GM23338 (cell line): ENCODE data around the gene ING3. TPM values are rescaled to one million over a fixed set of nuclear protein-coding genes. Genes with fewer than 3 reads are reported as not detected.

Source experiments
- EZH2 ChIP-seq: fragments of 200-600 bp; sonication (generic); IDR thresholded peaks from one replicate; pipeline ENCODE4 v1.8.0; 2017; ENCODE audit warnings: antibody characterized with exemption, mild to moderate bottlenecking, low read depth; ENCODE audit not compliant: unreplicated experiment
- EZH2phosphoT487 ChIP-seq: fragments of 200-600 bp; sonication (generic); IDR thresholded peaks from one replicate; pipeline ENCODE4 v1.8.1; 2018; ENCODE audit warnings: antibody characterized with exemption; ENCODE audit not compliant: unreplicated experiment
- JUNB ChIP-seq: IDR thresholded peaks from one replicate; pipeline ENCODE4 v1.6.1; 2016; ENCODE audit warnings: antibody characterized with exemption; ENCODE audit not compliant: unreplicated experiment
- STAT1 ChIP-seq: IDR thresholded peaks from one replicate; pipeline ENCODE4 v1.6.1; 2016; ENCODE audit warnings: antibody characterized with exemption; ENCODE audit not compliant: unreplicated experiment
- ZNF114 ChIP-seq: fragments of 250-450 bp; sonication (Bioruptor Pico); IDR thresholded peaks from 2 replicates; pipeline ENCODE4 v1.5.0; 2020; ENCODE audit warnings: mild to moderate bottlenecking, moderate library complexity
- polyA plus RNA-seq: library from polyadenylated mRNA; unstranded; fragments of >200 nt; fragmentation: Nextera tagmentation; extraction: Ambion mirVana; gene quantifications from 2 replicates; pipeline ENCODE4 v1.2.1, GENCODE V29; 2016
- total RNA-seq: library from RNA; depleted of rRNA; stranded (reverse); fragments of >200 nt; shearing (Covaris generic); gene quantifications from 2 replicates; pipeline ENCODE4 v1.2.3, GENCODE V29; 2014
- TF ChIP-seq, protein P1 (sequence below): fragments of 250-450 bp; sonication (Bioruptor Pico); IDR thresholded peaks from 2 replicates; pipeline ENCODE4 v1.5.0; 2020; ENCODE audit warnings: mild to moderate bottlenecking, moderate library complexity
- TF ChIP-seq, protein P2 (sequence below): IDR thresholded peaks from one replicate; pipeline ENCODE4 v1.6.1; 2018; ENCODE audit warnings: antibody characterized with exemption; ENCODE audit not compliant: unreplicated experiment

Gene ING3
- total and polyA plus RNA-seq, 2 experiments from 2014 or later: 17.8 to 26.2 TPM

DNA sequence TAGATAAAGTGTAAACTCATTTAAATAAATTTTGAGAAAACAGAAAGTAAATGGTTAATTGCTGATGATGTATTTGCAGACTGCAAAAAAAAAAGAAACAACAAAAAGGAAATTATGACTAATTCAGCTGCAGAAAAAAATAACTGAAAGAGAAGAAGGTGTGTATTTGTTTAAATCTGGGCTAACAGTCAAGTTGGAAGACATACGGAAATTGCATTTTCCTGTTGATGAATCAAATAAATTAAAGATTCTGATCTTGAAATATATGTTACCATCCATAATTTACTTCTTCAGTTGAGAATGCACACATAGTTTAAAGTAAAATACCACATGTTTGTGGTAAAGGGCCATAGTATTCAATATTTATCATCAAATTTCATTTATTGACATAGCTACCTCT lies 19.3 kb upstream of the ING3 start (continued):
- TF ChIP-seq, protein P1, sequence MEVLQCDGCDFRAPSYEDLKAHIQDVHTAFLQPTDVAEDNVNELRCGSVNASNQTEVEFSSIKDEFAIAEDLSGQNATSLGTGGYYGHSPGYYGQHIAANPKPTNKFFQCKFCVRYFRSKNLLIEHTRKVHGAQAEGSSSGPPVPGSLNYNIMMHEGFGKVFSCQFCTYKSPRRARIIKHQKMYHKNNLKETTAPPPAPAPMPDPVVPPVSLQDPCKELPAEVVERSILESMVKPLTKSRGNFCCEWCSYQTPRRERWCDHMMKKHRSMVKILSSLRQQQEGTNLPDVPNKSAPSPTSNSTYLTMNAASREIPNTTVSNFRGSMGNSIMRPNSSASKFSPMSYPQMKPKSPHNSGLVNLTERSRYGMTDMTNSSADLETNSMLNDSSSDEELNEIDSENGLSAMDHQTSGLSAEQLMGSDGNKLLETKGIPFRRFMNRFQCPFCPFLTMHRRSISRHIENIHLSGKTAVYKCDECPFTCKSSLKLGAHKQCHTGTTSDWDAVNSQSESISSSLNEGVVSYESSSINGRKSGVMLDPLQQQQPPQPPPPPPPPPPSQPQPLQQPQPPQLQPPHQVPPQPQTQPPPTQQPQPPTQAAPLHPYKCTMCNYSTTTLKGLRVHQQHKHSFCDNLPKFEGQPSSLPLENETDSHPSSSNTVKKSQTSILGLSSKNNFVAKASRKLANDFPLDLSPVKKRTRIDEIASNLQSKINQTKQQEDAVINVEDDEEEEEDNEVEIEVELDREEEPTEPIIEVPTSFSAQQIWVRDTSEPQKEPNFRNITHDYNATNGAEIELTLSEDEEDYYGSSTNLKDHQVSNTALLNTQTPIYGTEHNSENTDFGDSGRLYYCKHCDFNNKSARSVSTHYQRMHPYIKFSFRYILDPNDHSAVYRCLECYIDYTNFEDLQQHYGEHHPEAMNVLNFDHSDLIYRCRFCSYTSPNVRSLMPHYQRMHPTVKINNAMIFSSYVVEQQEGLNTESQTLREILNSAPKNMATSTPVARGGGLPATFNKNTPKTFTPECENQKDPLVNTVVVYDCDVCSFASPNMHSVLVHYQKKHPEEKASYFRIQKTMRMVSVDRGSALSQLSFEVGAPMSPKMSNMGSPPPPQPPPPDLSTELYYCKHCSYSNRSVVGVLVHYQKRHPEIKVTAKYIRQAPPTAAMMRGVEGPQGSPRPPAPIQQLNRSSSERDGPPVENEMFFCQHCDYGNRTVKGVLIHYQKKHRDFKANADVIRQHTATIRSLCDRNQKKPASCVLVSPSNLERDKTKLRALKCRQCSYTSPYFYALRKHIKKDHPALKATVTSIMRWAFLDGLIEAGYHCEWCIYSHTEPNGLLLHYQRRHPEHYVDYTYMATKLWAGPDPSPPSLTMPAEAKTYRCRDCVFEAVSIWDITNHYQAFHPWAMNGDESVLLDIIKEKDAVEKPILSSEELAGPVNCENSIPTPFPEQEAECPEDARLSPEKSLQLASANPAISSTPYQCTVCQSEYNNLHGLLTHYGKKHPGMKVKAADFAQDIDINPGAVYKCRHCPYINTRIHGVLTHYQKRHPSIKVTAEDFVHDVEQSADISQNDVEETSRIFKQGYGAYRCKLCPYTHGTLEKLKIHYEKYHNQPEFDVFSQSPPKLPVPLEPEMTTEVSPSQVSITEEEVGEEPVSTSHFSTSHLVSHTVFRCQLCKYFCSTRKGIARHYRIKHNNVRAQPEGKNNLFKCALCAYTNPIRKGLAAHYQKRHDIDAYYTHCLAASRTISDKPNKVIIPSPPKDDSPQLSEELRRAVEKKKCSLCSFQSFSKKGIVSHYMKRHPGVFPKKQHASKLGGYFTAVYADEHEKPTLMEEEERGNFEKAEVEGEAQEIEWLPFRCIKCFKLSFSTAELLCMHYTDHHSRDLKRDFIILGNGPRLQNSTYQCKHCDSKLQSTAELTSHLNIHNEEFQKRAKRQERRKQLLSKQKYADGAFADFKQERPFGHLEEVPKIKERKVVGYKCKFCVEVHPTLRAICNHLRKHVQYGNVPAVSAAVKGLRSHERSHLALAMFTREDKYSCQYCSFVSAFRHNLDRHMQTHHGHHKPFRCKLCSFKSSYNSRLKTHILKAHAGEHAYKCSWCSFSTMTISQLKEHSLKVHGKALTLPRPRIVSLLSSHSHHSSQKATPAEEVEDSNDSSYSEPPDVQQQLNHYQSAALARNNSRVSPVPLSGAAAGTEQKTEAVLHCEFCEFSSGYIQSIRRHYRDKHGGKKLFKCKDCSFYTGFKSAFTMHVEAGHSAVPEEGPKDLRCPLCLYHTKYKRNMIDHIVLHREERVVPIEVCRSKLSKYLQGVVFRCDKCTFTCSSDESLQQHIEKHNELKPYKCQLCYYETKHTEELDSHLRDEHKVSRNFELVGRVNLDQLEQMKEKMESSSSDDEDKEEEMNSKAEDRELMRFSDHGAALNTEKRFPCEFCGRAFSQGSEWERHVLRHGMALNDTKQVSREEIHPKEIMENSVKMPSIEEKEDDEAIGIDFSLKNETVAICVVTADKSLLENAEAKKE (CRISPR knock-in tag): no peak
- TF ChIP-seq ZNF114 (CRISPR knock-in tag) (no peak), EZH2phosphoT487 (no peak), STAT1 (no peak), JUNB (no peak), EZH2 (no peak)
- TF ChIP-seq, protein P2, sequence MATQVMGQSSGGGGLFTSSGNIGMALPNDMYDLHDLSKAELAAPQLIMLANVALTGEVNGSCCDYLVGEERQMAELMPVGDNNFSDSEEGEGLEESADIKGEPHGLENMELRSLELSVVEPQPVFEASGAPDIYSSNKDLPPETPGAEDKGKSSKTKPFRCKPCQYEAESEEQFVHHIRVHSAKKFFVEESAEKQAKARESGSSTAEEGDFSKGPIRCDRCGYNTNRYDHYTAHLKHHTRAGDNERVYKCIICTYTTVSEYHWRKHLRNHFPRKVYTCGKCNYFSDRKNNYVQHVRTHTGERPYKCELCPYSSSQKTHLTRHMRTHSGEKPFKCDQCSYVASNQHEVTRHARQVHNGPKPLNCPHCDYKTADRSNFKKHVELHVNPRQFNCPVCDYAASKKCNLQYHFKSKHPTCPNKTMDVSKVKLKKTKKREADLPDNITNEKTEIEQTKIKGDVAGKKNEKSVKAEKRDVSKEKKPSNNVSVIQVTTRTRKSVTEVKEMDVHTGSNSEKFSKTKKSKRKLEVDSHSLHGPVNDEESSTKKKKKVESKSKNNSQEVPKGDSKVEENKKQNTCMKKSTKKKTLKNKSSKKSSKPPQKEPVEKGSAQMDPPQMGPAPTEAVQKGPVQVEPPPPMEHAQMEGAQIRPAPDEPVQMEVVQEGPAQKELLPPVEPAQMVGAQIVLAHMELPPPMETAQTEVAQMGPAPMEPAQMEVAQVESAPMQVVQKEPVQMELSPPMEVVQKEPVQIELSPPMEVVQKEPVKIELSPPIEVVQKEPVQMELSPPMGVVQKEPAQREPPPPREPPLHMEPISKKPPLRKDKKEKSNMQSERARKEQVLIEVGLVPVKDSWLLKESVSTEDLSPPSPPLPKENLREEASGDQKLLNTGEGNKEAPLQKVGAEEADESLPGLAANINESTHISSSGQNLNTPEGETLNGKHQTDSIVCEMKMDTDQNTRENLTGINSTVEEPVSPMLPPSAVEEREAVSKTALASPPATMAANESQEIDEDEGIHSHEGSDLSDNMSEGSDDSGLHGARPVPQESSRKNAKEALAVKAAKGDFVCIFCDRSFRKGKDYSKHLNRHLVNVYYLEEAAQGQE: no peak
